H1 (cell line): ENCODE measurements around the gene BTBD9. TPM values are rescaled to one million over a fixed set of nuclear protein-coding genes. Genes with fewer than 3 reads are reported as not detected.

ENCODE experiments used
- CTCF ChIA-PET: fragments of 300-600 bp; sonication (Branson Sonifier 250); formaldehyde crosslinking; loops from one replicate; lab custom pipeline; 2021; ENCODE audit not compliant: partially characterized antibody; lab: Charles Lee
- POLR2A ChIA-PET: fragments of 300-600 bp; sonication (Branson Sonifier 250); formaldehyde crosslinking; loops from one replicate; lab custom pipeline; 2021; ENCODE audit warnings: inconsistent platforms; ENCODE audit not compliant: partially characterized antibody; lab: Charles Lee
- DNase-seq, 2 experiments: peaks; one replicate each; pipeline versions ENCODE4 v3.0.0 to v3.0.0-alpha.2; 2010 to 2022; ENCODE audit warnings: low spot score in 2 of 2, low read depth in 1 of 2, mixed read lengths in 1 of 2
- FAIRE-seq: peaks from 2 replicates; lab custom pipeline; 2011; peaks lifted over from hg19 to GRCh38; lab: Jason Lieb, UNC
- H2AFZ ChIP-seq: 2 replicates; pipeline ENCODE4 v1.8.1; 2012; ENCODE audit warnings: low read length, inconsistent platforms
- H2AK5ac ChIP-seq: 2 replicates; pipeline ENCODE4 v1.6.1; 2013; ENCODE audit warnings: low read depth, low read length
- H2BK120ac ChIP-seq: replicated peaks from 2 replicates; pipeline ENCODE3; 2013; ENCODE audit warnings: low read depth, low read length, inconsistent platforms
- H2BK12ac ChIP-seq: 2 replicates; pipeline ENCODE4 v1.6.1; 2013; ENCODE audit warnings: low read depth, low read length
- H2BK15ac ChIP-seq: 2 replicates; pipeline ENCODE4 v1.6.1; 2013; ENCODE audit warnings: low read length
- H2BK20ac ChIP-seq: 2 replicates; pipeline ENCODE4 v1.6.1; 2013; ENCODE audit warnings: low read length
- H2BK5ac ChIP-seq: 2 replicates; pipeline ENCODE4 v1.6.1; 2013; ENCODE audit warnings: low read depth, low read length
- H3K14ac ChIP-seq: 2 replicates; pipeline ENCODE4 v1.6.1; 2013; ENCODE audit warnings: inconsistent platforms; ENCODE audit not compliant: insufficient read length
- H3K18ac ChIP-seq: 2 replicates; pipeline ENCODE4 v1.6.1; 2013; ENCODE audit warnings: low read length; ENCODE audit errors: extremely low read depth
- H3K23ac ChIP-seq: 2 replicates; pipeline ENCODE4 v1.6.1; 2013; ENCODE audit warnings: inconsistent platforms; ENCODE audit not compliant: insufficient read length
- H3K23me2 ChIP-seq: 2 replicates; pipeline ENCODE4 v1.6.1; 2013; ENCODE audit warnings: low read depth, low read length
- H3K27ac ChIP-seq: 2 replicates; pipeline ENCODE4 v1.6.1; 2011; ENCODE audit warnings: low read depth, low read length, inconsistent platforms
- H3K27me3 ChIP-seq, 4 experiments: replicated peaks in 1 of 4; 1 replicate in 1 of 4; 2 replicates in 3 of 4; pipeline versions ENCODE4 v1.6.1 to v1.8.1; 2011 to 2013; ENCODE audit warnings: low read length in 3 of 4, mild to moderate bottlenecking in 3 of 4, inconsistent platforms in 2 of 4, mixed read lengths in 2 of 4, moderate library complexity in 1 of 4; ENCODE audit not compliant: control insufficient read depth in 3 of 4, insufficient read depth in 3 of 4; ENCODE audit errors: extremely low read depth in 1 of 4
- H3K36me3 ChIP-seq, 4 experiments: 2 replicates each; pipeline versions ENCODE4 v1.6.1 to v1.8.1; 2011 to 2013; ENCODE audit warnings: mild to moderate bottlenecking in 4 of 4, low read length in 3 of 4, moderate library complexity in 2 of 4, control low read depth in 1 of 4, inconsistent platforms in 1 of 4; ENCODE audit not compliant: insufficient read depth in 4 of 4, control insufficient read depth in 2 of 4
- H3K4ac ChIP-seq: replicated peaks from 2 replicates; pipeline ENCODE3; 2013; ENCODE audit warnings: low read length, low read depth, mixed read lengths, inconsistent platforms; ENCODE audit not compliant: insufficient read length
- H3K4me1 ChIP-seq, 4 experiments: replicated peaks in 1 of 4; 1 replicate in 1 of 4; 2 replicates in 3 of 4; pipeline versions ENCODE4 v1.6.1 to v1.8.1; 2011 to 2013; ENCODE audit warnings: low read length in 3 of 4, inconsistent platforms in 2 of 4, mixed read lengths in 1 of 4; ENCODE audit not compliant: insufficient read depth in 4 of 4, control insufficient read depth in 3 of 4
- H3K4me2 ChIP-seq, 2 experiments: 2 replicates each; pipeline versions ENCODE4 v1.6.1 to v1.8.1; 2011 to 2013; ENCODE audit warnings: low read depth in 2 of 2, low read length in 2 of 2, control low read depth in 1 of 2, inconsistent platforms in 1 of 2, mild to moderate bottlenecking in 1 of 2; ENCODE audit not compliant: insufficient read depth in 1 of 2
- H3K4me3 ChIP-seq, 4 experiments: fragments of 200-600, 300-600 bp in 1 of 4; sonication (generic), shearing (Covaris generic), sonication (Bioruptor Twin) in 1 of 4; 2 replicates each; pipeline versions ENCODE4 v1.5.1 to v1.8.1; 2011 to 2016; ENCODE audit warnings: low read length in 4 of 4, low read depth in 3 of 4, control low read depth in 2 of 4, inconsistent platforms in 2 of 4, mild to moderate bottlenecking in 2 of 4, mixed read lengths in 1 of 4, moderate library complexity in 1 of 4; ENCODE audit not compliant: insufficient read depth in 2 of 4; ENCODE audit errors: extremely low read depth in 1 of 4
- H3K56ac ChIP-seq: replicated peaks from 2 replicates; pipeline ENCODE3; 2013; ENCODE audit warnings: low read depth, mild to moderate bottlenecking, mixed read lengths, low read length, inconsistent platforms; ENCODE audit not compliant: insufficient read length
- H3K79me1 ChIP-seq: 2 replicates; pipeline ENCODE4 v1.6.1; 2013; ENCODE audit warnings: low read depth, low read length, control low read depth
- H3K79me2 ChIP-seq, 2 experiments: 2 replicates each; pipeline versions ENCODE4 v1.6.1 to v1.8.1; 2012 to 2013; ENCODE audit warnings: low read length in 2 of 2, mild to moderate bottlenecking in 2 of 2, inconsistent platforms in 1 of 2; ENCODE audit not compliant: insufficient read depth in 2 of 2, control insufficient read depth in 1 of 2
- H3K9ac ChIP-seq, 4 experiments: replicated peaks in 1 of 4; 1 replicate in 1 of 4; 2 replicates in 3 of 4; pipeline versions ENCODE4 v1.6.1 to v1.8.1; 2011 to 2013; ENCODE audit warnings: low read depth in 3 of 4, low read length in 3 of 4, control low read depth in 2 of 4, mild to moderate bottlenecking in 2 of 4, moderate library complexity in 2 of 4, inconsistent platforms in 1 of 4; ENCODE audit errors: extremely low read depth in 1 of 4
- H3K9me3 ChIP-seq, 2 experiments: 2 replicates each; pipeline versions ENCODE4 v1.6.1 to v1.8.1; 2012 to 2013; ENCODE audit warnings: mild to moderate bottlenecking in 2 of 2, moderate library complexity in 2 of 2, control low read depth in 1 of 2, inconsistent platforms in 1 of 2, low read depth in 1 of 2, low read length in 1 of 2, mixed read lengths in 1 of 2; ENCODE audit not compliant: insufficient read depth in 2 of 2
- H4K20me1 ChIP-seq, 2 experiments: replicated peaks in 1 of 2; 2 replicates each; pipeline versions ENCODE3 to v1.8.1; 2011 to 2013; ENCODE audit warnings: inconsistent platforms in 2 of 2, low read length in 2 of 2, mild to moderate bottlenecking in 1 of 2; ENCODE audit not compliant: insufficient read depth in 2 of 2, control insufficient read depth in 1 of 2
- H4K5ac ChIP-seq: 2 replicates; pipeline ENCODE4 v1.6.1; 2013; ENCODE audit warnings: low read length, low read depth, mixed read lengths, inconsistent platforms; ENCODE audit not compliant: insufficient read length
- H4K8ac ChIP-seq: 2 replicates; pipeline ENCODE4 v1.8.0; 2013; ENCODE audit warnings: mild to moderate bottlenecking, moderate library complexity, low read length, inconsistent platforms; ENCODE audit not compliant: insufficient read depth; ENCODE audit errors: extremely low read depth
- H4K91ac ChIP-seq: replicated peaks from 2 replicates; pipeline ENCODE3; 2013; ENCODE audit warnings: low read length, mixed read lengths, inconsistent platforms; ENCODE audit not compliant: insufficient read length
- WGBS, 2 experiments: shearing (Covaris generic) in 1 of 2; methylation state at CpG; one replicate each; pipeline versions ENCODE4 v1.1.6 to v1.1.7; 2013 to 2015; ENCODE audit warnings: low lambda C conversion rate in 2 of 2, mixed read lengths in 2 of 2, inconsistent platforms in 1 of 2, low coverage in 1 of 2, missing lambda C conversion rate in 1 of 2; ENCODE audit not compliant: insufficient replicate concordance in 2 of 2, insufficient coverage in 1 of 2, insufficient read length in 1 of 2; ENCODE audit errors: extremely low coverage in 1 of 2, missing lambda C conversion rate in 1 of 2; 5-methylcytosine and 5-hydroxymethylcytosine counted together
- polyA plus RNA-seq, 7 experiments: library from polyadenylated mRNA; depleted of rRNA in 3 of 7; stranded (reverse) in 5 of 7; unstranded in 2 of 7; fragments of >200 nt in 5 of 7; fragments of 200-250 nt in 2 of 7; gene quantifications; 1 replicate in 5 of 7; 2 replicates in 1 of 7; 4 replicates in 1 of 7; pipeline versions ENCODE4 v1.2.1 to v1.2.3, GENCODE V29; 2011 to 2013; ENCODE audit warnings: missing spikeins in 2 of 7, mixed read lengths in 2 of 7
- total RNA-seq: library from RNA; stranded (reverse); fragmentation: NEBNext Ultra II Directional; extraction: Animal tissue kit (Norgen Biotek cat#: 25700); gene quantifications from 2 replicates; pipeline ENCODE4 v1.2.1, GENCODE V29; 2021

The BTBD9 gene
- total and polyA plus RNA-seq, 2 of the 8 experiments (the other 6 are each of a cell fraction or from before 2014, with no cell fraction given), result 0.92 to 4.1 TPM

GRCh38 chr6:38637756-38638155, 2.0 kb downstream of the BTBD9 start:
- no peak overlapping the region for H4K91ac ChIP-seq
- H3K56ac ChIP-seq, result no peak overlapping the region
- H2BK120ac ChIP-seq, result no peak overlapping the region
- no peak overlapping the region for H3K23ac ChIP-seq
- peaks cover 9% of the 10 kb centered on the region; the same call in 1 of the 2 replicates for H3K23me2 ChIP-seq
- FAIRE-seq (no peak), DNase-seq (no peak)
- no peaks in the 10 kb centered on the region for H3K79me1 ChIP-seq
- peaks cover 0 to 7% (median 5%) of the 10 kb centered on the region in 4 experiments; a peak in 5 of 7 replicates for H3K4me1 ChIP-seq
- no peak overlapping the region for H2AFZ ChIP-seq
- no peak overlapping the region for H2AK5ac ChIP-seq
- no peak overlapping the region for H3K14ac ChIP-seq
- H3K27me3 ChIP-seq, result no peaks in the 10 kb centered on the region
- H4K5ac ChIP-seq, result no peak overlapping the region
- H2BK20ac ChIP-seq, result no peak overlapping the region
- H3K18ac ChIP-seq, result no peak overlapping the region
- H3K79me2 ChIP-seq, result peaks cover 0 to 5% of the 10 kb centered on the region in 2 experiments; a peak in 2 of 4 replicates
- no peak overlapping the region for H3K9ac ChIP-seq
- no peak overlapping the region for H4K8ac ChIP-seq
- H2BK15ac ChIP-seq, result no peak overlapping the region
- no peaks in the 10 kb centered on the region for H4K20me1 ChIP-seq
- no peaks in the 10 kb centered on the region for H3K36me3 ChIP-seq
- ChIA-PET CTCF (no interaction called here), POLR2A (no interaction called here)
- H3K9me3 ChIP-seq, result no peaks in the 10 kb centered on the region
- H3K4me3 ChIP-seq, result no peak overlapping the region
- H2BK12ac ChIP-seq, result no peak overlapping the region
- WGBS, 2 experiments, result 87% methylated on average over 5 of the region's 5 CpGs; no CpG with 5 or more reads in 1 of the 2 experiments
- H2BK5ac ChIP-seq, result no peak overlapping the region
- no peak overlapping the region for H3K27ac ChIP-seq
- H3K4ac ChIP-seq, result no peak overlapping the region
- no peak overlapping the region for H3K4me2 ChIP-seq
